Amygdala (tissue), 56 donors: ENCODE data around the gene TTLL10.

Experiments used
- DNase-seq, 56 donors: peaks; one replicate each; lab custom pipeline; 2025; lab: John Stamatoyannopoulos, UW

Gene TTLL10

DNA sequence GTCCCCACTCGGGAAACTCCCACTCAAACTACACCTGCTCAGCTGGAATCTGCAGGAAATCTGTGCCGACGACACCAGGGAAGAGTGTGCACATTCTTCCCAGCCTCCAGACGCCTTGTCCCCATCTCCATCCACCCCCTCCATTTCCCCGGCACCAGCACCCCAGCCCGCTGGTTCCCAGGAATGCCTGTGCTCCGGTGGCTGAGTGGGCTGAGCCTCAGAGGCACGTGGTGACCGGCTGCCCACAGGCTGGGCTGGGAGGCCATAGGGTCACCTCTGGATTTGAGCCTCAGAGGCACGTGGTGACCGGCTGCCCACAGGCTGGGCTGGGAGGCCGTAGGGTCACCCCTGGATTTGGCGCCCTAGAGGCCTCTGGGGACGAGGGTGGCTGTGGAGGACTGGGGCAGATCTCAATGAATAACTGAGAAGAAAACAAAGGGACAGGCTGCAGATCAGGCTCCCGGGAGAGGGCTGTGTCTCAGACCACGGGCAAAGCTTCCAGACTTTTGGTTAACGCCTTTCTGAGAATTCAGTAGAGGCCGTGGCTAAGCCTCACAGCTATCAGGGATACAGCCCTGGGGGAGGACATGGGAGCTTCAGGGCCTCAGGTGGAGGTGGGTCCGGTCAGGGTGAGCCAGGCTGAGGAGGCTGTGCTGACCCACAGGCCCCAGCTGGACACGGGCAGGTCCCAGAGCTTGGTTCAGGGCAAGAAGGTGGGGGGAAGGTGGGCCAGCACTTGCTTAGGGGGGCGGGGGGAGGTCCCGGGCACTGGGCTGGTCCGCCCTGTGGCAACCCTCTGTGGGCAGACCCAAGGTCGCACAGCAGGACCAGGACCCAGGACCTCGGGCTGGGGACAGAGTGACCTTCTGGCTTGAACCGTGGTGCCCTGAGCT, 17.3 kb upstream of the TTLL10 start:
- peak in 2 of 56 donors; percentile 11 to 36 for DNase-seq

DNA sequence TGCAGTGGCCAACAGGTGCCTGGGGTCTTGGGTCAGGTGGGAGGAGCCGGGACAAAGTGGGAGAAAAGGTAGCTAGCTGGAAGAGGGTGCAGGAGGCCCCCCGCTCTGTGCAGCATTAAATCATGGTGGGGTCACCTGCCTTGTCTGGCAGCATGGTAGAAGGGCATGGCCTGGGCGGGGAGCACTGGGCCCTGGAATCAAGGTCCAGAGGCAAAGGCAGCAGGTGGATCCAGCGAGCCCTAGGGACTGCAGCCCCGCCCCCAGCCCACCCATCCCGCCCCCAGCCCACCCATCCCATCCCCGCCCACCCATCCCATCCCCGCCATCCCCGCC, 16.7 kb upstream of the TTLL10 start:
- peak in 7 of 56 donors; percentile 18 to 73 (median 29) for DNase-seq

- peak in 54 of 56 donors; percentile 9 to 80 (median 58) for DNase-seq
These were observed 16.2 kb upstream of the TTLL10 start for GRCh38 chr1:1157426-1157913.

DNA sequence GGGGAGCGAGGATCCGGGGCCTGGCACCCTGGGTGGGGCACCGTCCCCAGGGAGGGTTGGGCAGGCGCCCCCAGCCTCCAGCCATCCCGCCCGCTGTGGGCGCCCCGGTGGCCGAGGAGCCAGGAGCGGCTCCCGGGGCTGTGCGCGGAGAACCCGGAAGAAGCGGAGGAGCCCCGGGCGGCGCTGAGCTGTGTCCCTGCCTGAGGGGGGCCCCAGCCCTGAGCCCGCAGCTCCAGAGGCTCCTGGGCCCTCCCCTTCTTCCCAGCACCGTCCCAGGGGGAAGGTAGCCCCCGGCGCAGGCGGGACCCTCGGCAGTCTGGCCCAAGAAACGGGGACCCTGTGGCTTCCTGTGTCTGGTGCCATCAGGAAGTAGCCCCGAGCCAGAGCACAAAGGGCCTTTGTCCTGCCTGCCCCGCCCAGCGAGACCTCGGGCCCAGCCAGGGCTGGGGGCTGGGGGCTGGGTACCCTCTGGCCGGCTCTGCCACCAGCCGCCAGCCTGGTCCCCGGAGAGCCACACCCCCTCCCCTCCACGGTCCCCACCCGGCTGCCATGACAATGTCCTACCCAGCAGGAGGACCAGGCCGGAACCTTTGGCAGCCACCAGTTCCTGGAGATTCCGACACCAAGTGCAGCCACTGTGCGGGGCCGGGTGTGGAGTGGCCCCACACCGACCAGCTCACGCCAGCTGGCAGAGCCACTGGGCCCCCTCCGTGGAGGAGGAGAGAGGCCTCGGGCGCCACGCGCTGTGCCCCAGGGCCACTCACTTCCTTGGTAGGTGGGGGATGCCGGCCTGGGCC, 15.6 kb upstream of the TTLL10 start:
- peak; percentile 30 to 92 (median 75) for DNase-seq

GRCh38 chr1:1160281-1160930, 13.3 kb upstream of the TTLL10 start:
- DNase-seq = no peak

DNA sequence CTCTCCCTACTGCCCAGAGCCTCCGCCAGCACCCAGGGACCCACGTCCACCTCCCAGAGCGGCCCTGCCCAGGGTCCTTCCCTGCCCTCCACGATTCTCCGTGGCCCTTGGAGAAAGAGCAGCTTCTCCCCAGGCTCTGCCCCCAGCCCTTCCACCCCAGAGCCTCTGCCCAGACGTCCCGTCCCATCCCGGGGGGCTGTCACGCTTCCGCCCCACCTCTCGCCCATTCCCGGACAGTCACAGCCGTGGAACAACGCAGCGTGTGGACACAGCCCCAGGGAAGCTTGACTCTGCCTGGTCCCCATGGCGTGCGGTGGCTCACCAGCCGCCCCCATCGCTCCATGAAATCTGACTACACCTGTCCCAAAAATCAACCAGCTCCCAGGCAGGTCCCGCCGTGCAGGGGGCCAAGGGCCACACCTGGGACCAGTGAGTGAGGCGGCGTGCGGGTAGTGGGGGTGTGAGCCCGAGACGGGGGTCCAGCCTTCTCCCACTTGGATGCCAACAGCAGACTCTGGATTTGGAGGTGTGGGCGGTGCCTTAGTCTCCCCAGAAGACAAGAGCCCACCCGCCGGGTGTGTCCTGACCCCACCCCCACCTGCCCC, 12.5 kb upstream of the TTLL10 start:
- DNase-seq = no peak

GRCh38 chr1:1161683-1162079, 12.0 kb upstream of the TTLL10 start:
- DNase-seq = no peak

DNA sequence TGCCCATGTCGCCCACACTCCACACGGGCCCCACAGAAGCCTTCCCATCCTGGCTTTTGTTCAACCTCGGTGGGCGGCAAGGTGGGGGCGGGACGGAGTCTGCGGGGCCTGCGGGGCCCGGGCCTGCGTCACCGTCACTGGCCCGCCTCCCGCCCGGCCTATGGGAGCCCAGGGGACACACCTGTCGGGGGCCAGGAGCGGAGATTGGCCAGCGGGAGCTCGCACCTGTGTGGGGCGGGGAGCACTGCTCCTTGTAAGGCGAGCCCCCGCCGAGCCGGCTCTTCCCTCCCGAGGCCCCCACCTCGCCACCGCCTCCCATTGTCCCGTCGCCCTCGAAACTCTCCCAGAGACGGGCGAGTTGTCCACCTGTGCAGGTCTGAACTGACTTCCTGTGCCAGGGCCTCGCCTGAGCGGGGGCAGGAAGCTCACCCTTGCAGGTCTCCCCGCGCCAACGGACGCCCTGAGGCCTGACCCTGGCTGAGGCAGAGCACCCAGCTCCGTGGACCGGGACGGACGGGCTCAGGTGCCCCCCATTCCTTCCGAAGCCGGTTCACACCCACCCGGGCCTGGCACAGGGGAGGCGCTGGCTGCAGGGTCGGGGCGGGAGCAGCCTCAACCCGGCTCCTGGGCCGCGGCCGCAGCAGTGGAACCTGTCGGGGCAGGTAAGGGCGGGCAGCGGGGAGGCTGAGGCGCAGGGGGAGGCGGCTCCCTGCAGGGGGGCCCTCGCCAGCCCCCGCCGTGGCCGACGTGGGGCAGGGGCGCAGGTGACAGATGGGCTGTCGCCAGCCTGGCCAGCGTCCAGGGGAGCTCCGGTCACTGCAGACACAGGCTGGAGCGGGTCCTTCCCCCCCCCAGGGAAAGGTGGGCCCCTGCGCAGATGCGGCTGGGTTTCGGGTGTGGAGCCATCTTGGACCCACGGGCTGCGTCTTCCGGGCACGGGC, 10.8 kb upstream of the TTLL10 start:
- no peak for DNase-seq

GRCh38 chr1:1163538-1164070, 10.1 kb upstream of the TTLL10 start:
- DNase-seq = no peak

DNA sequence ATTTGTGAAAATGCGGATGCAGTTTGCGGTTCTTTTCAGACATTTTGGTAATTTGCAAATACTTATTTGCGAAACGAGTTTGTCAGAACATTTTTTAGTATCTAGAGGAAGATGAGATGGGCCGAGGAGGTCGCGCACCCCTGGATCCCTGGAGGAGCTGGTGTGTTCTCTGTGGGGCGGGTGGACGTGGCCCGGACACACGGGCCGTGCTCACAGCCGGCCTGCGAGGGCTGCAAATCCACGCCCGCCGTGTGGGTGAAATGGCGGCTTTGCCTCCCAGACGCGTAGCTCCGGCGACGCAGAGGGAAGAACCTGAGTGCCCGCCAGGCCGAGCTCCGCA, 9.3 kb upstream of the TTLL10 start:
- no peak for DNase-seq

DNA sequence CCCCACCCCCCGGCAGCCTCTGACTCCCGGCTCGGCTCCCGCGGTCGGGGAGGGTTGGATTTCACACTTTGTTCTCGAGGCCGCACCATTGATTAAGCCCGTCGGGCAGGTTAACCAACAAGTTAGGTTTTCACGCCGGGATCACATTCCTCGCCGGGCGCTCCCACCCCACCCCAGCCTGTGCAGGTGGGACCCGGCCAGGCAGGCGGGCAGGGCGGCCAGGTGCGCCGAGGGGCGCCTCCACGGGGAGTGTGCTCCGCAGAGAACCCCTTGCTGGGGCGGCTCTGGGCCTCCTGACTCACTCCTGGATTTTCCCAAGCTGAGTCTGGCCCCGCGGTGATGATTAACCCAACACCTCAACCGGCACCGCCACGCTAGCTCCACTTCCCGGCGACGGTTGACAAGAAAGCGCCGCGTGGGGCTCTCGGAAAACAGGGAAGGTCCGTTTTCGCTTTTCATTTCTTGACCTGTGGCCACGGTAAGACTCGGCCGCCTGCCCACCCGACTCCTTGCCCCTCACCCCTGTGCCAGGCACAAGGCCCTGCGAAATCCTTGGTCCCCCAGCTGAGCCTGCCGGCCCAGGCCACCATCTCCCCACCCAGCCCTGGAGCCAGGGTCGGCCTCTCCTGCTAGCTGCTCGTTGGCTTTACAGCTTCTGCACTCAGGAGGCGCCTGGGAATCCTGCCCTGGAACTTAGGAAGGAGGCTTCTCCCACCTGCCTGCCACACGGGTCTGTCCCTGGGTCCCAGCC, 8.8 kb upstream of the TTLL10 start:
- no peak for DNase-seq

DNA sequence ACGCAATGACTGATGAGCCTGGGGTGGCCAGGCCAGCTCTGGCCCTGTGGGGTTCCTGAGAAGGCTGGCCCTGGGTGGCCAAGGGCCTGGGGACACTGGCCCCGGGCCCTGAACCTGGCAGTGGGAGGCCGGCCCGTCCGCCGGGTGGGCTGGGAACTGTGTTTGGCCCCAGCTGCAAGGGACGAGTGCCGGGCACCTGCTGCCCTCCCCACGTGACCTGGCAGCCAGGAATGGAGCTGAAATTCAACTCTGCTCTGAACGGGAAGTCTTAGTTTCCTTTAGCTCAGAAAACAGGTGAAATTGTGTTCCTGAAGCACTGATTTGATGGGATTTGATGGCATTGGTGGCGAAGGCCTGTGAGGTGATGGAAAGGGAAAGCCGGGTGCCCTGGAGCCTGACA, 8.2 kb upstream of the TTLL10 start:
- DNase-seq = no peak

- no peak for DNase-seq
These were observed 7.7 kb upstream of the TTLL10 start for GRCh38 chr1:1165900-1166421.

GRCh38 chr1:1166642-1167397, 6.9 kb upstream of the TTLL10 start:
- no peak for DNase-seq

DNA sequence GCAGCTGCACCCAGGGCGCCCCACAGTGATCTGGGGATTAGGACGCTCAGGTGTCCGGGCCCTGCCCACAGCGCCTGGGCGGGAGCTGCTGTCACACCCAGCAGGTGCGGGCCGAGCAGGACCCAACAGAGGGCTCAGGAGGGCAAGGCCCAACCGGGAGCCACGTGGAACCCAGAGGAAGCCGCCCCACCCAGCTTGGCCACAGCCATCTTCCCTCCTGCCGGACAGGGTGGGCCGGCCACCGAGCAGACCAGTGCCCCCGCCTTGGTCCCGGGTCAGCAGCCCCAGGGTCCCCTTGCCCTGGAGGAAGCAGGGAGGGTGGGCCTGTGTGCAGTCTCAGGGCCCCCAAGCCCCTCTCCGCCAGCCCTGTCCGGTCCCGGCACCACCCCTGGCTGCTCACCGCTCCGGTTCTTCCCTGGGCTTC, 6.3 kb upstream of the TTLL10 start:
- no peak for DNase-seq

DNA sequence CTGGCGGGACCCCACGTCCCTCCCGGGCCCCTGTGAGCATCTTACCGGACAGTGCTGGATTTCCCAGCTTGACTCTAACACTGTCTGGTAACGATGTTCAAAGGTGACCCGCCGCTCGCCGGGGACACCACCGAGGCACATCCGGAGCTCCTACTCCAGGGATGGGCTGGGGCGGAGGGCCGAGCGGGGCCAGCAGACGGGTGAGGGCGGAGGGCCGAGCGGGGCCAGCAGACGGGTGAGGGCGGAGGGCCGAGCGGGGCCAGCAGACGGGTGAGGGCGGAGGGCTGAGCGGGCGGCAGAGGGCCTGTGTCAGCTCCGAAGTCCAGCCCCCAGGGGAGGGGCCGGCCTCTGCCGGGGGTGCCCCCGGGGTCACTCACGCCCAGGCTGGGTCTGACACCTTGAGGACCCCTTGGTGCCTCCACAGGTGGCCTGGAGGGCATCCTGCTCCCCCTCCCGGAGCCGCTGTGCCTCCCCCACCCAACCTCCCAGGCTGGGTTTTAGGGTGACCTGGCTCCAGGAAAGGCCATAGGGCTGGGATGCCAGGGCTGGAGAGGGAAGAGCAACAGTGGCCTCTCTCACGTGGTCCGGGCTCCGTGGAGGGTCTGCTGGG, 5.7 kb upstream of the TTLL10 start:
- no peak for DNase-seq
